PC-9 (cell line): Measurements from ENCODE around the gene LRMDA. TPM values are rescaled to one million over a fixed set of nuclear protein-coding genes. Genes with fewer than 3 reads are reported as not detected.

Experiments used
- BruUV-seq: library from RNA; stranded (reverse); fragments of 400-500 nt; replicated peaks from 2 replicates; lab custom pipeline; 2021; lab: Mats Ljungman, UMichigan
- CTCF ChIA-PET: fragments of 300-600 bp; sonication (Branson Sonifier 250); formaldehyde crosslinking; loops from one replicate; lab custom pipeline; 2022; ENCODE audit warnings: antibody characterized with exemption; lab: Charles Lee
- POLR2A ChIA-PET: fragments of 300-600 bp; sonication (Branson Sonifier 250); formaldehyde crosslinking; loops from one replicate; lab custom pipeline; 2022; ENCODE audit warnings: antibody characterized with exemption; ENCODE audit not compliant: unreplicated experiment; lab: Charles Lee
- DNase-seq, 2 experiments: peaks; one replicate each; pipeline versions ENCODE4 v3.0.0 to v3.0.0-alpha.2; 2015 to 2022; ENCODE audit warnings: mixed read lengths in 1 of 2
- H2AFZ ChIP-seq: fragments of 200-600 bp; sonication (generic); 2 replicates; pipeline ENCODE4 v1.8.1; 2017; ENCODE audit warnings: antibody characterized with exemption
- H3F3A ChIP-seq: fragments of 200-600 bp; sonication (generic); 2 replicates; pipeline ENCODE4 v1.8.1; 2017; ENCODE audit warnings: antibody characterized with exemption, mild to moderate bottlenecking, low read depth; ENCODE audit not compliant: insufficient read depth
- H3K27ac ChIP-seq: fragments of 200-600 bp; sonication (generic); 2 replicates; pipeline ENCODE4 v1.6.1; 2016; ENCODE audit warnings: mixed run types
- H3K27me3 ChIP-seq: fragments of 200-600 bp; sonication (generic); 2 replicates; pipeline ENCODE4 v1.6.1; 2016; ENCODE audit warnings: low read depth, mixed run types; ENCODE audit not compliant: insufficient read depth
- H3K36me3 ChIP-seq: fragments of 200-600 bp; sonication (generic); 2 replicates; pipeline ENCODE4 v1.6.1; 2016; ENCODE audit warnings: low read depth, mixed run types
- H3K4me1 ChIP-seq: fragments of 200-600 bp; sonication (generic); replicated peaks from 2 replicates; pipeline ENCODE4 v1.6.1; 2016; ENCODE audit warnings: mixed run types; ENCODE audit not compliant: insufficient read depth
- H3K4me2 ChIP-seq: fragments of 200-600 bp; sonication (generic); 2 replicates; pipeline ENCODE4 v1.6.1; 2017; ENCODE audit warnings: mixed run types
- H3K4me3 ChIP-seq: fragments of 200-600 bp; sonication (generic); 2 replicates; pipeline ENCODE4 v1.6.1; 2016; ENCODE audit warnings: mixed run types
- H3K79me2 ChIP-seq: fragments of 200-600 bp; sonication (generic); 2 replicates; pipeline ENCODE4 v1.6.1; 2017; ENCODE audit warnings: low read depth, mixed run types
- H3K9me2 ChIP-seq: fragments of 200-600 bp; sonication (generic); 2 replicates; pipeline ENCODE4 v1.8.1; 2017; ENCODE audit warnings: mild to moderate bottlenecking; ENCODE audit not compliant: insufficient read depth
- H3K9me3 ChIP-seq: fragments of 200-600 bp; sonication (generic); 2 replicates; pipeline ENCODE4 v1.8.1; 2016; ENCODE audit warnings: low read depth; ENCODE audit not compliant: insufficient read depth
- H4K20me1 ChIP-seq: fragments of 200-600 bp; sonication (generic); 2 replicates; pipeline ENCODE4 v1.8.1; 2017; ENCODE audit not compliant: insufficient read depth
- EZH2 ChIP-seq: fragments of 200-600 bp; sonication (generic); IDR thresholded peaks from 2 replicates; pipeline ENCODE4 v1.8.0; 2017; ENCODE audit warnings: antibody characterized with exemption, low read depth
- intact Hi-C: fragments of 100-400 bp; cut with micrococcal nuclease; formaldehyde crosslinking; loops from one replicate; pipeline ENCODE4 v1.10.0; 2022; ENCODE audit not compliant: unreplicated experiment
- total RNA-seq: library from RNA; stranded (reverse); gene quantifications from 2 replicates; pipeline ENCODE4 v1.2.3, GENCODE V29; 2021
- TF ChIP-seq, protein P1 (sequence below): fragments of 200-600 bp; sonication (generic); conservative IDR thresholded peaks from 2 replicates; pipeline ENCODE4 v1.6.1; 2017; ENCODE audit warnings: mixed run types, antibody characterized with exemption, mild to moderate bottlenecking, moderate library complexity

Gene LRMDA
- total RNA-seq, 1 experiment from 2014 or later = not detected

DNA sequence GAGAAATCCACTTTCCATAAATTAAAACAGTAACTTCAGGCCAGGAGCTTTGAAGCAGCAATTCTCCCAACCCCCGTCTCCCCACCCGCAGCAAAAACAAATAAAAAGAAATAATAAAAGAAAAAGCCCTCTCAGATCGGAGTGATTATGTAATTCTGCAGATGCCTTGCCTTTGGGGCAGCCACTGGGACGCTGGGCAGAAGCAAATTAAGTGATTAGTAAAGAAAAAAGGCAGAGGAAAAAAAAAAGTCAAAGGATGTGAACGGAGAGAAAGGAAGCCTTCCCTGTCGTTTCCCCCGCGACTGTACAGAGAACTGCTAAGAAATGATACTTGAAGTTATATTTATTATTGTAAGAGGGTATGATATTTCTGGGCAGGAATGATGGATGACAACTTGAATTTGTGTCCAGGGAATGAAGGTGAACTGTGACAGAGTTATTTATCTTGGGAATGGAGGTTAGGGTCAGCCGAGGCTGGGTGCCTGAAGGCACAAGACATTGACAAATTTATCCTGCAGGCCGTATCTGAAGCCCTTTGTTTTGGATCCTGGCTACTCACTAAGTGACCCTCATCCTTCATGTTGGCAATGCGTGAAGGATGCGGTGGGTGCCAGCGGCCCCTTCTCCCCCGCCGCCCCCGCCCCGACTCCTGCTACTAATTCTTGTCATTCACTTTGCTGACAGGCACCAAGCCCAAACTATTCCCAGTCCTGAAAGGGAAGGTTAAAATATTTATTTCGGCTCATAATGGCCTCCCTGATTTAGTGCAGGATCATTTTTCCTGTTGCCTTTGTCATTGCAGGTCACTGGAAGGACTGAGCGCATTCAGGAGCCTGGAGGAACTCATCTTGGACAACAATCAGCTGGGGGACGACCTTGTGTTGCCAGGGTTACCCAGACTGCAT, 604.0 kb downstream of the LRMDA start:
- H3K4me1 ChIP-seq = no peaks in the 10 kb centered on the region
- H3K4me3 ChIP-seq = no peak overlapping the region
- POLR2A ChIA-PET = no interaction called here
- H2AFZ ChIP-seq = no peak overlapping the region
- DNase-seq = no peak
- H4K20me1 ChIP-seq = no peaks in the 10 kb centered on the region
- no peaks in the 10 kb centered on the region for H3K36me3 ChIP-seq
- H3F3A ChIP-seq = no peaks in the 10 kb centered on the region
- no peaks in the 10 kb centered on the region for H3K79me2 ChIP-seq
- intact Hi-C loops = loop anchor here (1.0 to 2.0 kb wide), 3 partner anchors 268 to 633 kb away; no protein-coding TSS in a partner anchor
- H3K27ac ChIP-seq = no peak overlapping the region
- BruUV-seq = no TSS peak
- H3K9me2 ChIP-seq = no peaks in the 10 kb centered on the region
- no peak overlapping the region for H3K4me2 ChIP-seq
- no peak for TF ChIP-seq EZH2
- TF ChIP-seq, protein P1, sequence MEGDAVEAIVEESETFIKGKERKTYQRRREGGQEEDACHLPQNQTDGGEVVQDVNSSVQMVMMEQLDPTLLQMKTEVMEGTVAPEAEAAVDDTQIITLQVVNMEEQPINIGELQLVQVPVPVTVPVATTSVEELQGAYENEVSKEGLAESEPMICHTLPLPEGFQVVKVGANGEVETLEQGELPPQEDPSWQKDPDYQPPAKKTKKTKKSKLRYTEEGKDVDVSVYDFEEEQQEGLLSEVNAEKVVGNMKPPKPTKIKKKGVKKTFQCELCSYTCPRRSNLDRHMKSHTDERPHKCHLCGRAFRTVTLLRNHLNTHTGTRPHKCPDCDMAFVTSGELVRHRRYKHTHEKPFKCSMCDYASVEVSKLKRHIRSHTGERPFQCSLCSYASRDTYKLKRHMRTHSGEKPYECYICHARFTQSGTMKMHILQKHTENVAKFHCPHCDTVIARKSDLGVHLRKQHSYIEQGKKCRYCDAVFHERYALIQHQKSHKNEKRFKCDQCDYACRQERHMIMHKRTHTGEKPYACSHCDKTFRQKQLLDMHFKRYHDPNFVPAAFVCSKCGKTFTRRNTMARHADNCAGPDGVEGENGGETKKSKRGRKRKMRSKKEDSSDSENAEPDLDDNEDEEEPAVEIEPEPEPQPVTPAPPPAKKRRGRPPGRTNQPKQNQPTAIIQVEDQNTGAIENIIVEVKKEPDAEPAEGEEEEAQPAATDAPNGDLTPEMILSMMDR = no peak
- H3K27me3 ChIP-seq = no peaks in the 10 kb centered on the region
- no peaks in the 10 kb centered on the region for H3K9me3 ChIP-seq
- CTCF ChIA-PET = no interaction called here

DNA sequence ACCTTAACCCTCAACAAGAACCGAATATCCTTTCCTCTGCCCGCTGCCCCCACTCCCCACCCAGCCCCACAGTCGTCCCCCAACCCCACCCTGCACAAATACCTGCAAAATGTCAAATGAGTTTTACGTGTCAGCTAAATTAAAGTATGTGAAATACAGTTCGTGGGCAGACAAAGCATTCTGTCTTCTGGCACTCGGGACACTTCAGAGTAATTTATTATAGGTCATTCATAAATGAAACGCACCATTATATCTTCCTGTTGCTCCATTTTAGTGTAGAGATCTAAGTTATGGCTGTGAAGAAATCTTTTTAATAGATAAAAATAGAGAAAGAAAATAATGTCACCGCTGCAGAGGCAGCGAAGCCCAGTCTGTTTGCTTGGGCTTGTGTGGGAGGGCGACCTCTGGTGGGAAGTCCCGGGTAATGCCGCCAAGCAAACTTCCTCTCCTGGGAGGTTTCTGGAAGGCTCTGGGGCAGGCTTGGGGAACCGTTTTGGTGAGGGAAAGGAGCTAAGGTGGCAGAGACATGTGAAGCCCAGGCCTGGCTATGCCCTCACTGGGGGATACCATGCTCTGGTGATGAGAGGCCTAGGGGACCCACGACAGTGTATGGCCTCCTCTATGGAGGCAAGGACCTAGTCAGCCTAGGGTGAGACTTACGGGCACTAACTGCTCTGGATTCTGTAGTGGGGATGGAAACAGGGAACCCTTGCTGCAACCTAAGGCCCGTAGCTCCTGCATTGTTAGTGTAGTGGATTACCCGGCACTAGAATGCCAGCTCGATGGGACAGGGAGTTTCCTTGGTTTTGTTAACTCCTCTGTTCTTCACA, 604.9 kb downstream of the LRMDA start:
- no peak overlapping the region for H2AFZ ChIP-seq
- POLR2A ChIA-PET = no interaction called here
- H3K27me3 ChIP-seq = no peaks in the 10 kb centered on the region
- H3K4me1 ChIP-seq = no peaks in the 10 kb centered on the region
- BruUV-seq = no TSS peak
- H4K20me1 ChIP-seq = no peaks in the 10 kb centered on the region
- no peaks in the 10 kb centered on the region for H3K9me3 ChIP-seq
- no peak overlapping the region for H3K4me2 ChIP-seq
- no peak overlapping the region for H3K4me3 ChIP-seq
- CTCF ChIA-PET = no interaction called here
- H3F3A ChIP-seq = no peaks in the 10 kb centered on the region
- DNase-seq = peak in 1 of 2 experiments; percentile 49
- no peak overlapping the region for H3K27ac ChIP-seq
- intact Hi-C loops = loop anchor here (1.0 to 2.0 kb wide), 3 partner anchors 267 to 634 kb away; no protein-coding TSS in a partner anchor
- no peaks in the 10 kb centered on the region for H3K36me3 ChIP-seq
- TF ChIP-seq, protein P1 = peak; percentile 91
- no peak for TF ChIP-seq EZH2
- no peaks in the 10 kb centered on the region for H3K79me2 ChIP-seq
- no peaks in the 10 kb centered on the region for H3K9me2 ChIP-seq

DNA sequence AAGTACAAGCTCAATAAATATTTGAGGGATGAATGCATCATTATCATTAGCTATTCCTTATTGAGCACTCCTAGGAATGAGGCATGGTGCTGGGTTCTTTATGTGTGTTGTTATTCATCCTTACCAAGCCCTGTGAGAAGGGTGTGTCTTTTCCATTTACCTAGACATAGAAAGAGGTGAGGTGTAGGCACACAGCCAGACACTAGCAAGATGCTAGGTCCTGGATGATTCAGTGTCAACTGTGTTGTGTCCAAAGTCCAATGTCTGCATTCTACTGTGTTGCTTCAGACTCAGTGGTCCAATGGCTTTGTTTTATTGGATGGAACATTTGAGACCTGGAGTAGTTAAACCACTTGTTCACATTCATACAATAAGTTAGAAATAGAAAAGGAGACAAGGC, 605.5 kb downstream of the LRMDA start:
- Histone ChIP-seq H3K27ac (no peak overlapping the region), H3K4me2 (no peak overlapping the region), H3K9me3 (no peaks in the 10 kb centered on the region), H3K4me1 (no peaks in the 10 kb centered on the region), H3K9me2 (no peaks in the 10 kb centered on the region), H3K4me3 (no peak overlapping the region), H3K36me3 (no peaks in the 10 kb centered on the region), H2AFZ (no peak overlapping the region), H3K79me2 (no peaks in the 10 kb centered on the region), H3K27me3 (no peaks in the 10 kb centered on the region), H3F3A (no peaks in the 10 kb centered on the region), H4K20me1 (no peaks in the 10 kb centered on the region)
- no TSS peak for BruUV-seq
- POLR2A ChIA-PET = no interaction called here
- intact Hi-C loops = loop anchor here (1.0 to 2.0 kb wide), 3 partner anchors 266 to 634 kb away; no protein-coding TSS in a partner anchor
- TF ChIP-seq EZH2 = no peak
- TF ChIP-seq, protein P1 = no peak
- no peak for DNase-seq
- CTCF ChIA-PET = no interaction called here
